Inferior parietal cortex (tissue), 1 donor: Measurements from ENCODE around the gene DSTYK.

Source experiments
- DNase-seq: peaks from one replicate; pipeline ENCODE4 v3.0.0-alpha.2; 2016; ENCODE audit errors: extremely low spot score

The DSTYK gene

DNA sequence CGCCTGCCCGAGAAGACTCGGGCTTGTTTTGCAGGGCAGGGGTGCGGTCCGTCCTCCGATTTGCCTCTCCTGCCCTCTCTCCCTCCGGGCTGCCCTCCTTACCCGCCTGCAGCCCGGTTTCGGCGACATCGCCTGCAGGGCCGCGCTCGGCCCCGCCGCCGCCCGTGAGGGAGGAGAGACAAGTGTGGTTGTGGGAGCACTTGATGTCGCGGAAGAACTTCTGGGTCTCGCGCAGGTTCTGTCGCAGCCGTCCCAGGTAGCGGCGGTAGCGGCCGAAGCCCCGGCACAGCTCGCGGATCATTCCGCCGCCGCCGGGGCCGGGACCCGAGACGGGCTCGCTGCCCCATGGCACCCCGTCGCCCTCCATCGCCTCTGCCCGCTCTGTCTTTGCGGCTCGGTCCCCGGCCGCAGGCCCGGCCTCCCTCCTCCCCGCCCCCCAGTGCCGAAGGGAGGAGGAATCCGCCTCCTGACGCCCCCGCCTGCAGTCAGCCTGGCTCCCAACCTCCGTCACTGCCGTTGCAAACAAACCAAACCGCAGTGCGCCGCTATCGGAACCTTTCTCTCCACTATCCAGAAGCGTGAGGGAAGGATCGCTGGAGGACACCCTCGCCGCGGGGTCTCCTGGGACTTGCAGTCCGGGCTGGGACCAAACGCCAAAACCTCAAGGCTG is at the start of gene DSTYK:
Gene DSTYK, minus strand, starts transcription at position 534 of the 670 bp plus-strand sequence. Its CDS starts 167 bp downstream, at position 367.
- DNase-seq = peak; percentile 96

DNA sequence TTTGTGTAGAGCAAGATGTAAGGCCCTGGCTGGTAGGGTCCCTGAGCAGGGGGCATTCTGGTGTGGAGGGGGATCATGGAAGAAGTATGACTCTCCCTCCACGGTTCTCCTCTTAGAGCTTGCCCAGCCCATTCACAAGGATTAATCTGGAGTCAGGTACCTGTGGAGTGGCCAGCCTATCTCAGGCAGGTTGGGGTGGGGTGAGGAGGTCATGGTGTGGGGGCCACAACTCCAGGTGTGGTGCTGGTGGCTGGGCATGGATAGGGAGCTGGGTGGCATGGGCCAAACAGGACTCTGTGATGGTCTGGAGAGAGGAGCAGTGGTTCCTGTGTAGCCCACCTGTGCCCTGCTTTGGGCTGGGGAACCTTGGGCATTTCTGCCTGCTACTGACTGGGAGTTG is 48.5 kb upstream of the DSTYK start:
- DNase-seq = no peak

DNA sequence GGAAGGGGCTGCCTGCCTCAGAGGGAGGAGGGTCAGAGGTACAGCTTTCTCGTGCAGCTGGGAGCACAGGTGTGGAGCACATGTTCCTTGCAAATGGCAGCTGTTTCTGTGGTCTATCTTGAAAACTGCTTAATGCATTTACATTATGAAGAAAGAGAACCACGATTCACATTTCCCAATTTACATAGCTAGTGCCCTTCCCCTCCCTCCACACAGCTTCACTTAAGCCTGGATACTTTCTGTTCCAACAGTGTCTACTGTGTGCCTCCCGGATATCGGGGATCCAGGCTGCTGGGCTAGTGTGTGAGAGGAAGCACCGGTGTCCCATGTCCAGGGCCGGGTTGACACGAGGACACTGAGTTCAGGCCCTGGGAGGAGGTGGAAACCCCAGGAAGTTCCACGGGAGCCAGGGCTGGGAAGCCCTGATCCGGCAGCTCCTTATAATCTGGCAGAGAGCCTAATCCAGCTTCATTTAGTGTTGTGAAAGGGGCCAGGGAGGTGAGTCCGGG is 47.9 kb upstream of the DSTYK start:
- DNase-seq = no peak

DNA sequence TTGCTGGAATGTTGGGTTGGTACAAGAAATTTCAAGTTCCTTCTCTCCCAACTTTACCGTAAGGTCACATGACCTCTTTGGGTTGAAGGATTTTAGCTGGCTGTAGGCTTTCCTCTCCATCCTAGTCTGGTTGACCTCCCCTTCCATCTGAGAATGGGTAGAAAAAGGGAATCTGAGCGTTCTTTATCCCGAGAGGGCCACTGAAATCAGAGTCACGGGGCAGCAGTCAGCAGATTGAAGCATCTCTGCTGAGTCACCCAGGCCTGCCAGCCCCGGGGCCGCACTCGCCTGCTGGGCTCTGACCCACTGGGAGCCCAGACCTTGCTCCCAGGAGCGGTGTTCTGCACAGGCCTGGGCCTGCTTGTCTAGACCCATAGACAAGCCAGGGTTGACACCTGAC is 47.2 kb upstream of the DSTYK start:
- DNase-seq = no peak

DNA sequence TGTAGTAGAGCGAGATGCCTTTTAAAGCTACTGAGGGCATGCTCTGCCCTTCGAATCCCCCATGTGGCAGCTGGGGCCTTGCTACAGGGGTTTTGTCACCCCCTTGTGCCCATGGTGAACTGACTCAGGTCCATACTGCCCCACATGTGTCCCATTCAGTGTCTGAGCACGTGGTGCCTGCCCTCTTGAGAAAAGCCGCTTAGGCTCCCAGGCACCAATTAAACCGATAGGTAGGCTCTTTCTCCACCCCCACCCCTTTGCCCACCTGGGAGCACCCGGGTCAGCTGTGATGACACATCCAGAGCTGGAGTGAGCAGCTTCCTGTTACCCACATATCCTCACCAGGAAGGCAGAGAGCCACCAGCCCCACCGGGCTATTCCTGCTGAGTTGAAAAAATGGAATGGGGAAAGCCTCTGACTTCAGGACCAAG is 46.8 kb upstream of the DSTYK start:
- peak; percentile 8 for DNase-seq

DNA sequence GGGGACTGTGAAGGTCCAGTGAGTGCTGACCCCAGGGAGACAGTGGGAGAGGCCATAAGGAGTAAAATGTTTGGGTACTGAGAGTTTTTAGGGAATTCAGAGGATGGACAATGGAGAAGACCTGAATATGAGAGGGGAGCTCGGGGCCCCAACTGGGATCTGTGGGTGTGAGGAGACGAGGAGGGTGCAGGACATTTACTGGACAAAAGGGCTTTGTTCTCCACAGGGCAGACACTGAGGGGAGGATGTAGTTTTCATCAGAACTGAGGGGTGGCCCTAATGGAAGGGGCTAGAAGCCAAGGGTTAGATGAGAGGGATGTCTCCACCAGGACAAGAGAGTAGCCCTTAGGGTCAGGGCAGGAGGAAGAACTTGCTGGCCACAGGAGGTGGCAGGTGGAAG is 46.2 kb upstream of the DSTYK start:
- DNase-seq = peak; percentile 44

- DNase-seq = no peak
Observed at GRCh38 chr1:205256951-205257625, 45.6 kb upstream of the DSTYK start.

GRCh38 chr1:205255941-205256780 is 44.7 kb upstream of the DSTYK start:
- DNase-seq = peak; percentile 98

GRCh38 chr1:205251576-205251975 is 40.1 kb upstream of the DSTYK start:
- DNase-seq = no peak

DNA sequence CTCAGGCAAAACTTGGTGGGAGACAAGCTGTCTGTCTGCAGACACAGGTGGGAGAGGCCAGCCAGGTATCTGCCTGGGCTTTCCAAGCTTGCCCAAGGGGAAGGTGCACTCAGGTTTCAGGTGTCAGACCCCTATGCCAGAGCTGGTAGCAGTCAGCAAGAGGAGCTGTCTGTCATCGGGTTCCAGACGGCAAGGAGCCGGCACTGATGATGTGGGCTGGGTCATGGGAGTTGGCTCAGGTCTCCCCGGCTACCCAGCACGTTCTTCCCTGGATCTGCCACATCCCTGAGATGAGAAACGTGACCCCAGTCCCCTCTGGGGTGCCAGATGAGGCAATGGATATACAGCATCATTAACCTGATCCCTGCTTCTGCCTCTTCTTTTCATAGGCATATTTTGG is 39.2 kb upstream of the DSTYK start:
- no peak for DNase-seq

GRCh38 chr1:205249651-205250050 is 38.1 kb upstream of the DSTYK start:
- DNase-seq = no peak

DNA sequence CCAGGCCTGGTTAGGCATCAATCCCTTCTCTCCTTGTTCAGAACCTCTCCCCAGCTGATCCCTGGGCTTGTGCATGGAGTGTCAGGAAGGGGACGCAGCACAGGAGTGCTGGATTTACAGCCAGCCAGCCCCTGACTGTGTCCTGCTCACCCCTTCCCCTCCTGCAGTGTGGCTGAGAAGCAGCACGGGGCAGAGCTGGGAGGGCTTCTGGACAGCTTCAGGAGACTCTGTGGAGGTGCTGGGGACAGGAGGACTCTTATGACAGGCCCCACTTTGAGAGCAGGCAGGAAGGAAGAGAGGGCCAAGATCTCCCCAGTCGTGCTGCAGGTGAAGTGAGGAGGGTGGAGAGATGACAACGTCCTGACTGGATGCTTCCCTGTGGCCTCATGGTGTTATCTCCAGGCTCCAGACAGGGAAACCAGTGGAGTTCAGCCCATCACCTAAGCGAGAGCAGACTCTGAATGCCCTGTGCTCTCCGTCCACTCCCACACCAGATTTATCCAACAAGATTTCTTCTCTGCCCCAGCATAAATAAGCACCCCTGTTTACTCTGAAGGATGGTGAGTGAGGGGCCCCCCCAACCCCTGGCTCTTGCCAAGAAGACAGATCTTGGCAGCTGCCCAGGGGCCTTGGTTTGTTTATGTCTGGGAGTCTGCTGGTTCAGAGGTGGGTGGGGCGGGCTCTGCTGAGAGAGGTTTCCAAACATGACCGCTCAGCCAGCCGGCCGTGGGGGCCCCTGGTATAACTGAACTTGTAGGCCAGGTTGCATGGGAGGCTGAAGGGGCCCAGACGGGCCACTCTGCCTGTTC is 37.5 kb upstream of the DSTYK start:
- DNase-seq = peak; percentile 68

GRCh38 chr1:205247130-205247921 is 35.8 kb upstream of the DSTYK start:
- DNase-seq = peak; percentile 74

DNA sequence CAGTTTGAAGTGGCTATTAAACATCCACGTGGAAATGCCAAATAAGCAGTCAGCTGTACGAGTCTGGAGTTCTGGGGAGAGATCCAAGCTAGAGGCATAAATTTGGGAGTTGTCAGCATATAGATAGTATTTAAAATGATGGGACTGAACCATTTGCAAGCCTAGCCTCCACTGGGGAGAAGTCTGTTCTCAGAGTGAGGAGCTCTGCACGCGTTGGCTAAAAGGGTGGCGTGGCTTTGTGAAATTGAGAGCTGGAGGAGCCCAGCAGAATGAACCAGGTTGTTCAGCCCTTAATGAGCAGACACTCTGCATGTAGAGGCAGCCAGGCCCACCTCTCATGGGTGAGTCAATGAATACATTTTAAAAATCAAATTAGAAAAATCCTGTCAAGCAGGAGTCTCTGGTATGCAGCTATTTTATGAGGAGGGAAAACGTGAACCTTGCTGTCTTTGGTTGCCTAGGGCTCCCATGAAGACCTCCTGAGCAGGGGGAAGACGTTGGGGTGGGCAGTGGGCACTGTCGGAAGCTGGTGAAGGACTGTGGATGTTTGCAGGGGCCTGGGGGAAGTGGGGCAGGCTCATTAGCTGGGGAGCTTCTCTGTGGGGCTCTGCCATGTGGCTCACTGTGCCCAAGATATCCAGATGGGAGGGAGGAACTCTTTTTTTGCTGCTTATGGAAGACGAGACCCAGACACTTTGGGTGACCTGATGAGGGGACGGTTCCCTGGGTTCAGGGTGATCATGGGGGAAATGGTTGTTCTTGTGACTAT is 35.0 kb upstream of the DSTYK start:
- no peak for DNase-seq

DNA sequence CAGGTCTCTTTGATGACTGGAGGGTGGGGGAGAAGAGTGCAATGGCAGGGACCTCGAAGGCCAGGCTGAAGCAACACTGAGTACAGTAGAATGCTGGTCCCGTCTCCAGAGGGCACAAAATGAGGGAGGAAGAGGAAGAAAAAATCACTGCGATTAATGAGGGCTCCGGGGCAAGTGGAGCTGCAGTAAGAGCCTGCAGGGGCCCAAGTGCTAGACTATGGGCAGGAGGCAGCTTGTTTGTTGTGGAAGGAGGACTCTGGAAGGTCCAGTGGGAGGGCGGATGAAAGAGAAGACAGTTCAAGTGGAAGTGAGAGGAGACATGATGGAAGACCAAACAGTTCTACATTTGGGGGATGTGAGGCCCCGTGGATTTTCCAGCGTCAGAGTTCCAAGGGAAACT is 33.6 kb upstream of the DSTYK start:
- DNase-seq = no peak

- no peak for DNase-seq
Observed at GRCh38 chr1:205244384-205244783, 32.9 kb upstream of the DSTYK start.

- DNase-seq = no peak
Observed at GRCh38 chr1:205243350-205244191, 32.1 kb upstream of the DSTYK start.

- DNase-seq = no peak
Observed at GRCh38 chr1:205241366-205242030, 30.0 kb upstream of the DSTYK start.
